ENCODE results near the gene NKAPL.
A peak's percentile ranks its signal among the peaks of the same experiment; 100 is the strongest.
"Not testable (repeated sequence)": the region's sequence is repeated elsewhere in the genome, so short reads cannot be mapped to it uniquely, and the experiment has no call there.

Gene NKAPL

DNA sequence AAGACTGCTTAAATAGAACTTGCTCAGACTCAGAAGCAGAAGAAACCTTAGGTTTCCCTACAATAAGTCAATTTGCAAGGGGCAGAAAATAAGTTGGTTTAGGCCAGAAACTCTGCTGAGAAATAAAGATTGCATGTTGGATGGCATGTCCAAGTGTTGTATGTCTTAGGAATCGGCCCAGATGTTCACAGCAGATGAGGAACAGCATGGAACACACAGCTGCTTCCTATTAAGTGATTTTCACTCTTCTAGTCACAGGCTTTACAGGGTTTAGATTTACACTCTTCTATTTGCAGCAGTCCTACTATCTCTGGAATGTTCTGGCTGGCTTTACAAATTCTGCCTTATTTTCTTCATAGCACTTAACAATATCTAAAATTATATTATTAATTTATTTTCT is 10.2 kb upstream of the NKAPL start:
- no peak for DNase-seq

- no peak for DNase-seq
Measured at GRCh38 chr6:28250747-28251146, 8.3 kb upstream of the NKAPL start.

- DNase-seq = peak; percentile 30
Measured at GRCh38 chr6:28251661-28252008, 7.5 kb upstream of the NKAPL start.

DNA sequence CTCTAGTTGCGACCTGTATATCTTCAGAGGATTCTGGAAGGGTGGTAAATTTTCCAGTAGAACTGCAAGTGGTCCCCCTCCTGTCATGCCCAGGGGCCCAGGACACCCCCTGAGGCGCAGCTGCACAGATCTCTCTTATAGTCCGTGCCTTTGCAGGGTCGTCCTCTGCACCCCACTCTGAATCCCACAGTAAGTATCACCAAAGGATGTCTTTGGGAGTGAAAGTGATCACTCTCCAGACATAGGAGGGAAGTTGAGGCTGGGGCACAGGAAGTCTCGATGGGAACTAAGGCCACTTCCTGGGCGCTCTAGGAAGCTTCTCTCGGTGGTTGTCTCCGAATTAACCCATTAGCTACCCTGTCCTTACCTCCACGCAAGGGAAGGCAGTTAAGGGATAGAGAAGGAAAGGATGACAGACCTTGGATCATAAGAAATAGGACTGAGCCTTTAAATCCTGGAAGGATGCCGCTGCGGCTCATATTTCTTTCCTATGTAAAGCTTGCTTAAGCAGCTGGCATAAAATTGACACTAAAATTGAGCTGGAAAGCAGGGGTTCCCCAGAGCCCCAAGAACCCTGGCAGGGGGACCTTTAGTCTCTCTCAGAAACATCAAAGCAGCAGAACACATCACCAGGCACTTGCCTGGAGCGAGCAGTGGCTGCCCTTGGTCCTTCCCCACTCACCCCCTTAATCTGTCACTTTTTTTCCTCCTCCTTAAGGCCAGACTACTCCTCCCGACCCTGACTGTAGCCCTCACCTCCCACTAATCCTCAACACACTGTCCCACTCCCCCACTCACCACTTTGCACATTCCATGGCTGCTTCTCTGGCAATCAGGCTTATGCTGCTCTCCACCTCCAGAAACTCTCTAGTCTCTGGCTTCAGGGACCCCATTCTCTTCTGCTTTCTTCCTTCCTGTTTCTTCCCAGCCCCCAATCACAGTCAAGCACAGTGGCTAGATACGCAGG is 6.8 kb upstream of the NKAPL start, which contains the start of gene ZKSCAN4:
TSS of gene ZKSCAN4 (minus strand) at position 261 of the 967 bp plus-strand sequence. CDS start 289 bp downstream, outside the sequence.
- DNase-seq = peak; percentile 79

DNA sequence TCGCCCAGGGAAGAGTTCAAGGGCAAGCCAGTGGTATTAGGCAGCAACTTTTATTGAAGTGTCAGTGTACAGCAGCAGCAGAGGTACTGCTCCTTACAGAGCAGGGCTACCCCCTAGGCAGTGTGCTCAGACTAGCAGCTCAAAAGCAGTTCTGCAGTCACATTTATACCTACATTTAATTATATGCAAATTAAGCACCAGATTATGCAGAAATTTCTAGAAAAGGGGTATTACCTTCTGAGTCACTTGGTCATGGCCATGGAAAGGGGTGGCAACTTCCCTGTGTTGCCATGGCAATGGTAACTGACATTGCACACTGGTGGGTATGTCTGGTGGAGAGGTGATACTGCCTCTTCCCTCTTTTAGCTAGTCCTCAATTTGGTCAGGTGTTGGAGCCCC is 5.0 kb upstream of the NKAPL start:
- DNase-seq = peak; percentile 36

DNA sequence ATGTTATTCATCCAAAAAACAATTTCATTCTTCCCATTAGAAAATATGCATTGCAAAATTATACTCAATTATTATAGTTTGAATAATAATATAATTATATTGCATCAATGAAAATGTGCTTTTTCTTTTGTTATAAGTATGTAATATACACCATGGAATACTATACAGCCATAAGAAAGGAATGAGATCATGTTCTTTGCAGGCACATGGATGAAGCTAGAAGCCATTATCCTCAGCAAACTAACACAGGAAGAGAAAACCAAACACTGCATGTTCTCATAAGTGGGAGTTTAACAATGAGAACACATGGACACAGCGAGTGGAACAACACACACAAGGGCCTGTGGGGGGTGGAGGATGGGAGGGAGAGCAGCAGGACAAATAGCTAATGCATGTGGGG is 2.1 kb upstream of the NKAPL start:
- DNase-seq = no peak

GRCh38 chr6:28263922-28264321 is 4.8 kb downstream of the NKAPL start:
- DNase-seq = no peak

DNA sequence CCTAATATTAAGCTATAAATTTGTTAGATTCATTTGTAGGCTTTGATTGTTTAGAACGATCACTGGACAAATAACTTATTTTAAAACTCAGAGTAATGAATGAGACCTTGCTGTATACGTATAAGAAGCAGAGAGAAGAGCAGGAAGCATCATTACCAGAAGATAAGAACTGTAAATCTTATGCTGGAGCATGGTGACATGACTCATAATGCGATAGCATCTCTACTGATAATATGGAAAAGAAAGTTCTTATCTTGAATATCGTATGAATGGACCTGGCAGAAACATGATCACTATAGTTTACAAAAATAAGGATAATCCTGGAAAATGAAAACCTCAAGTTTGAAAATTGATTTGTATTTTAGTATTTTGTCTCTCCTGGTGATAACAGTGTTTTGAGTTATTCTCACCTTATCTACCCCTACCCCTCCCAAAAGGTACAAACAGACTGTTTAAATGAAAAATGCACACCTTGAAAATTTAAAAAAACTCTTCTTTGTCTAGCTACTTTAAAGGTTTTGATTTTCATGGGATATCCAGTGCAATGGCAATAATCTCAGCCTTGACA is 5.8 kb downstream of the NKAPL start:
- no peak for DNase-seq

DNA sequence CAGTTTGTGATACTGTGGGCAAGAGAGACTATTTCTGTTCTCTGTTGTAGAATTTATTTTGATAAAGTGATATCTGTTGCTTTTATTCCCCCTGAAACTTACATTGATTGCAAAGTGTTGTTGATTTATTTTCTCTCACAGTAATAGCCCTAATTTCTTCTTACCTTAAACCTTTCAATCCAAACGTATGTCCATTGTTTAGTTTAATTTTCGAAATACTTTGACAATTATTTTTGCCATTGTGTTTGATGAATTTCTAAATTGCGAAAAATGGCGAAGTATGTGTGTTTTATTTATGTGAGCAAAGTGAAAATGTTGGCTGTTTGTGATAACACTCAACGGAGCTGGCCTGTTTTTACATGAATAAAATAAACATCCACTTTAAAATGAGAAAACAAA is 7.5 kb downstream of the NKAPL start:
- DNase-seq = no peak

- peak; percentile 87 for DNase-seq
Measured at GRCh38 chr6:28266962-28267694, 8.0 kb downstream of the NKAPL start, which contains the start of gene ZSCAN26. ZSCAN26 (plus strand) TSS chr6:28267143; CDS start chr6:28271920, 4,777 bp downstream.

- no peak for DNase-seq
Measured at GRCh38 chr6:28267695-28268059, 8.6 kb downstream of the NKAPL start.

- DNase-seq = no peak
Measured at GRCh38 chr6:28269492-28269891, 10.4 kb downstream of the NKAPL start.

DNA sequence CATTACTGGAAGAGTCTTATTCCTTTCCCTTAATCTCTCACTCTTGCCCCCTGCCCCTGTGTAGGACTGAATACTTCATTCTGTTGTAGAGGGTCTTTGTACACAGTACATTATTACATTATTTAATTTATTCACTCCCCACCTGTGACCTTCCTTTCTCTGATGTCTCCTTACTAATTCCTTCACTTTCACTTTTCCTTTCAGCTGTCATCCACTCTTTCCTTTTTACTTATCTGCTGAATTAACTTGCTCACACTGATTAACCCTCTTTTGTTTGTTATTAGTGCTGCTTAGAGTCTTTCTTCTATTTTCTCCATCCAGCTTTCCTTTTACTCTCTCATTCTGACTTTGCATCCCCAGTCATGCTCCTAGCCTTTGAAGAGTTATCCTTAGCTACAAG is 15.8 kb downstream of the NKAPL start:
- no peak for DNase-seq

DNA sequence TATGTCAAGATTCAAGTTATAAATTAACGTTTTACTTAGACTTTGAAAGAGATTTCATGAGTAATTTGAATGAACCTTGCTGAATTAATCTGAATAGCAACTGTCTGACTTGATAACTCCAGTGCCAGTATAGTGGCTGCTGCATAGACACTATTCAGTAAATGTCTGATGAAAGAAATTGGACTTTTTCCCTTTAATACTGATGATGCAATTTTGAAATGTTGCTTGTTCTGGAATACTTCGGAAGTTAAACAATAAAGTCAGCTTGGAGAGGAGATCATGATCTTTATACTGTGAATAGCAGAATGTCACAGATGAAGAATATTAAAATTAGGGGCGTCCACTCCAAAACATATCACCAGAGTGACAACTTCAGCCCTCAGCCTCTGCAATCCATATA is 18.6 kb downstream of the NKAPL start:
- no peak for DNase-seq

GRCh38 chr6:28280595-28281287 is 21.6 kb downstream of the NKAPL start:
- no peak for DNase-seq

GRCh38 chr6:28281288-28282064 is 22.4 kb downstream of the NKAPL start, which contains the start of gene PGBD1:
PGBD1 (plus strand) TSS chr6:28281572; CDS start chr6:28283814, 2,242 bp downstream.
- DNase-seq = peak; percentile 67

DNA sequence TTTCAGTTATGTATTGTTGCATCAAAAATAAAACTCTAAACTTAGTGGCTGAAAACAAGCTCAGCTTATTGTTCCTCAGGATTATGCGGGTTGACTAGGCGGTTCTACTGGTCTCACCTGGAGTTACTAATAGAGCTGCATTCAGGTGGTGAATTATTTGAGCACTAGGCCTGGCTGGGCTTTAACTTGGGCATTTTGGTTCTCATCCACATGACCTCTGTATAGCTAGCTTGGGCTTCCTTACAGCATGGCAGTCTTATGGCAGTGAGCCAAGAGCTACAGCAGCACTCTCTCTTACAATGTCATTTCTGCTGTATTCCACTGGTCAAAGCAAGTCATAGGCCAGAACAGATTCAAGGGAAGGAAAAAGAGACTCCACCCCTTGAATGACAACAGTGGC is 23.8 kb downstream of the NKAPL start:
- no peak for DNase-seq

GRCh38 chr6:28291573-28291972 is 32.5 kb downstream of the NKAPL start:
- no peak for DNase-seq

DNA sequence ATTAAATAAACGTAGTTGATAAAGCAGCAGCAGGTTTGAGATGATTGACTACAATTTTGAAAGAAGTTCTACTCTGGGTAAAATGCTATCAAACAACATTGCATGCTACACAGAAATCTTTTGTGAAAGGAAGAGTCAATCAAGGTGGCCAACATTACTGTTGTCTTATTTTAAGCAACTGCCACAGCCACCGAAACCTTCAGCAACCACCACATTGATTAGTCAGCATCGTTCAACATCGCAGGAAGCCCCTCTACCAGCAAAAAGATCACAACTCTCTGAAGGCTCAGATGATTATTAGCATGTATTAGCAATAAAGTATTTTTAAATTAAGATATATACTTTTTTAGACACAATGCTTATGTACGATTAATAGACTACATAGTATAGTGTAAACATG is 36.2 kb downstream of the NKAPL start:
- DNase-seq = no peak

- DNase-seq = no peak
Measured at GRCh38 chr6:28296520-28297060, 37.5 kb downstream of the NKAPL start.

GRCh38 chr6:28303570-28303969 is 44.5 kb downstream of the NKAPL start:
- no peak for DNase-seq

DNA sequence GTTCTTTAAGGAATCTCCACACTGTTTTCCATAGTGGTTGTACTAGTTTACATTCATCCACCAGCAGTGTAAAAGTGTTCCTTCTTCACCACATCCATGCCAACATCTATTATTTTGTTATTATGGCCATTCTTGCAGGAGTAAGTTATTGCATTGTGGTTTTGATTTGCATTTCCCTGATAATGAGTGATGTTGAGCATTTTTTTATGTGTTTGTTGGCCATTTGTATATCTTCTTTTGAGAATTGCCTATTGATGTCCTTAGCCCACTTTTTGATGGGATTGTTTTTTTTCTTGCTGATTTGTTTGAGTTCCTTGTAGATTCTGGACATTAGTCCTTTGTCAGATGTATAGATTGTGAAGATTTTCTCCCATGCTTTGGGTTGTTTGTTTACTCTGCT is 47.3 kb downstream of the NKAPL start:
- DNase-seq = not testable (repeated sequence)
